ENCODE results near the gene APOH. TPM values are rescaled to one million over a fixed set of nuclear protein-coding genes. Genes with fewer than 3 reads are reported as not detected.
"Not testable (repeated sequence)": the region's sequence is repeated elsewhere in the genome, so short reads cannot be mapped to it uniquely, and the experiment has no call there.

The APOH gene
- total RNA-seq, 1 donor from 2014 or later = not detected

DNA sequence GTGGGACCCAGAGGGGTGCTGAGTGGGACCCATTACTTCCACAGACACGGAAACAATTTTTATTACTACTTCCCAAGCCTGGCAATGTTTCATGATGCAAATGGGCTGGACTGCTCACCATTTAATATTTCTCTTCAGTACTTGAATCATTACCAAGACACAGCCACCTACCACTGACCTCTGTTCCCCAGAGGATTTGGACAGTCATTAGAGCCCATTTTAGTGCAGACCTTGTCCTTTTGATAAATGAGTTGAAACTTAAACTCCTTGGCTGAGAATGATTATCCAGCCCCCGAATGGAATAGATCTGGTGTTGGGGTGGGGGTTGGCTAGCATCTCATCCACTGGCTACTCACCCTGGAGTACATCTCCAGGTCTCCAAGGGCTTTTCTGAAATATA is 33.6 kb upstream of the APOH start:
- H3K27me3 Mint-ChIP-seq (ENCODE audit: low read depth) = no peaks in the 10 kb centered on the region
- H3K4me1 Mint-ChIP-seq (ENCODE audit: low read depth) = peaks cover 6% of the 10 kb centered on the region

GRCh38 chr17:66260688-66261087 is 31.5 kb upstream of the APOH start:
- TF ChIP-seq, protein P1, sequence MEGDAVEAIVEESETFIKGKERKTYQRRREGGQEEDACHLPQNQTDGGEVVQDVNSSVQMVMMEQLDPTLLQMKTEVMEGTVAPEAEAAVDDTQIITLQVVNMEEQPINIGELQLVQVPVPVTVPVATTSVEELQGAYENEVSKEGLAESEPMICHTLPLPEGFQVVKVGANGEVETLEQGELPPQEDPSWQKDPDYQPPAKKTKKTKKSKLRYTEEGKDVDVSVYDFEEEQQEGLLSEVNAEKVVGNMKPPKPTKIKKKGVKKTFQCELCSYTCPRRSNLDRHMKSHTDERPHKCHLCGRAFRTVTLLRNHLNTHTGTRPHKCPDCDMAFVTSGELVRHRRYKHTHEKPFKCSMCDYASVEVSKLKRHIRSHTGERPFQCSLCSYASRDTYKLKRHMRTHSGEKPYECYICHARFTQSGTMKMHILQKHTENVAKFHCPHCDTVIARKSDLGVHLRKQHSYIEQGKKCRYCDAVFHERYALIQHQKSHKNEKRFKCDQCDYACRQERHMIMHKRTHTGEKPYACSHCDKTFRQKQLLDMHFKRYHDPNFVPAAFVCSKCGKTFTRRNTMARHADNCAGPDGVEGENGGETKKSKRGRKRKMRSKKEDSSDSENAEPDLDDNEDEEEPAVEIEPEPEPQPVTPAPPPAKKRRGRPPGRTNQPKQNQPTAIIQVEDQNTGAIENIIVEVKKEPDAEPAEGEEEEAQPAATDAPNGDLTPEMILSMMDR (IDR thresholded peaks at IDR 0.05) = no peak
- Mint-ChIP-seq H3K27me3 (ENCODE audit: low read depth) (no peaks in the 10 kb centered on the region), H3K27ac (ENCODE audit: unreplicated experiment) (no peak overlapping the region), H3K36me3 (ENCODE audit: low read depth) (no peaks in the 10 kb centered on the region), H3K9me3 (ENCODE audit: low read depth) (no peaks in the 10 kb centered on the region), H3K4me3 (ENCODE audit: unreplicated experiment) (no peak overlapping the region), H3K4me1 (ENCODE audit: low read depth) (no peaks in the 10 kb centered on the region)
- no peak for DNase-seq (ENCODE audit: low spot score)

More for the DNA sequence above, 33.6 kb upstream of the APOH start:
- Mint-ChIP-seq H3K9me3 (ENCODE audit: low read depth) (no peaks in the 10 kb centered on the region), H3K27ac (ENCODE audit: unreplicated experiment) (no peak overlapping the region), H3K4me3 (ENCODE audit: unreplicated experiment) (no peak overlapping the region), H3K36me3 (ENCODE audit: low read depth) (no peaks in the 10 kb centered on the region)
- TF ChIP-seq, protein P1 (IDR thresholded peaks at IDR 0.05) = no peak
- DNase-seq (ENCODE audit: low spot score) = no peak

GRCh38 chr17:66260275-66260674 is 31.1 kb upstream of the APOH start:
- H3K4me3 Mint-ChIP-seq (ENCODE audit: unreplicated experiment) = no peak overlapping the region
- H3K4me1 Mint-ChIP-seq (ENCODE audit: low read depth) = peaks cover 2% of the 10 kb centered on the region
- no peaks in the 10 kb centered on the region for H3K36me3 Mint-ChIP-seq (ENCODE audit: low read depth)
- H3K9me3 Mint-ChIP-seq (ENCODE audit: low read depth) = no peaks in the 10 kb centered on the region
- no peak overlapping the region for H3K27ac Mint-ChIP-seq (ENCODE audit: unreplicated experiment)
- DNase-seq (ENCODE audit: low spot score) = no peak
- no peaks in the 10 kb centered on the region for H3K27me3 Mint-ChIP-seq (ENCODE audit: low read depth)
- TF ChIP-seq, protein P1 (IDR thresholded peaks at IDR 0.05) = no peak

- H3K27ac Mint-ChIP-seq (ENCODE audit: unreplicated experiment) = no peak overlapping the region
- TF ChIP-seq, protein P1 (IDR thresholded peaks at IDR 0.05) = no peak
- H3K4me1 Mint-ChIP-seq (ENCODE audit: low read depth) = peaks cover 4% of the 10 kb centered on the region
- H3K27me3 Mint-ChIP-seq (ENCODE audit: low read depth) = no peaks in the 10 kb centered on the region
- no peak overlapping the region for H3K4me3 Mint-ChIP-seq (ENCODE audit: unreplicated experiment)
- H3K36me3 Mint-ChIP-seq (ENCODE audit: low read depth) = no peaks in the 10 kb centered on the region
- H3K9me3 Mint-ChIP-seq (ENCODE audit: low read depth) = no peaks in the 10 kb centered on the region
- DNase-seq (ENCODE audit: low spot score) = no peak
Measured at GRCh38 chr17:66255527-66255971, 26.3 kb upstream of the APOH start.

DNA sequence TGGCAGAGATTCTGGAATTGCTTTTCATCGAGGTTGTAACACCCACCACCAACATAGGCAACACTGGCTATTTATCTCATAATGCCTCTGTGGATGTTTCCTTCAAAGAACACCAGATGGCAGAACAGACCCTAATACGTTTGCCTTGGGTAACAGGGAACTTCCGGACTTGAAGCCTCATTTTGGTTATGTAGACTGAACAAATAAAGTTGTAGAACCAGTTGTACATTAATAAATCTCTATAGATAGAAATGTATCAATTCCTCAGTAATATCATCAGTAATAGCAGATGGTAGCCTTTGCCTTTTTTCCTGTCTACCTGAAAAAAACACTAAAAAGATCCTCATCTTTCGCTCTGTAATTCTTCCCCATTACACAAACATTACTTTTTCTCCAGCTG is 25.9 kb upstream of the APOH start:
- Mint-ChIP-seq H3K36me3 (ENCODE audit: low read depth) (no peaks in the 10 kb centered on the region), H3K27me3 (ENCODE audit: low read depth) (no peaks in the 10 kb centered on the region), H3K27ac (ENCODE audit: unreplicated experiment) (no peak overlapping the region), H3K4me3 (ENCODE audit: unreplicated experiment) (no peak overlapping the region), H3K9me3 (ENCODE audit: low read depth) (no peaks in the 10 kb centered on the region), H3K4me1 (ENCODE audit: low read depth) (peaks cover 4% of the 10 kb centered on the region)
- DNase-seq (ENCODE audit: low spot score) = no peak
- TF ChIP-seq, protein P1 (IDR thresholded peaks at IDR 0.05) = peak; percentile 95

GRCh38 chr17:66253458-66253857 is 24.2 kb upstream of the APOH start:
- not testable (repeated sequence) for H3K27ac Mint-ChIP-seq (ENCODE audit: unreplicated experiment); H3K4me1 Mint-ChIP-seq (ENCODE audit: low read depth); H3K27me3 Mint-ChIP-seq (ENCODE audit: low read depth); DNase-seq (ENCODE audit: low spot score); H3K36me3 Mint-ChIP-seq (ENCODE audit: low read depth); H3K9me3 Mint-ChIP-seq (ENCODE audit: low read depth); H3K4me3 Mint-ChIP-seq (ENCODE audit: unreplicated experiment)

Measured in chondrocyte (in vitro differentiated cells).